AG04450 (cell line): ENCODE data around the gene RNF32. TPM values are rescaled to one million over a fixed set of nuclear protein-coding genes. Genes with fewer than 3 reads are reported as not detected.

Source experiments
- CTCF ChIA-PET: fragments of 300-600, 350-600 bp; formaldehyde crosslinking; extraction: SDS; loops from one replicate; lab custom pipeline; 2022; ENCODE audit warnings: antibody characterized with exemption, inconsistent platforms; lab: Charles Lee
- POLR2A ChIA-PET: fragments of 350-600 bp; formaldehyde crosslinking; extraction: SDS; loops from one replicate; lab custom pipeline; 2021; ENCODE audit warnings: antibody characterized with exemption, inconsistent platforms; lab: Yijun Ruan, JAX
- DNase-seq: peaks from one replicate; pipeline ENCODE4 v3.0.0-alpha.2; 2011; ENCODE audit warnings: low read depth, low spot score
- H3K27ac ChIP-seq: one replicate; pipeline ENCODE4 v1.5.1; 2012; ENCODE audit warnings: low read depth, low read length, control low read depth
- H3K27me3 ChIP-seq: one replicate; pipeline ENCODE4 v1.6.0; 2012; ENCODE audit warnings: low read length; ENCODE audit not compliant: control insufficient read depth, insufficient read depth
- H3K4me3 ChIP-seq: 2 replicates; pipeline ENCODE4 v1.5.1; 2011; ENCODE audit warnings: mild to moderate bottlenecking, low read depth, low read length, control low read depth
- H3K9me3 ChIP-seq: 2 replicates; pipeline ENCODE4 v1.5.1; 2012; ENCODE audit warnings: low read length; ENCODE audit not compliant: control insufficient read depth, insufficient read depth
- CTCF ChIP-seq: IDR thresholded peaks from 2 replicates; pipeline ENCODE4 v1.5.1; 2011; ENCODE audit warnings: low read depth, low read length, control low read depth, inconsistent platforms
- polyA plus RNA-seq: library from polyadenylated mRNA; depleted of rRNA; stranded (reverse); fragments of >200 nt; gene quantifications from 2 replicates; pipeline ENCODE4 v1.2.3, GENCODE V29; 2011

The RNF32 gene
- polyA plus RNA-seq, 1 experiment = 1.3 TPM

- ChIA-PET POLR2A (no interaction called here), CTCF (interaction anchor here (0.6 kb wide), 2 partner anchors 9 to 294 kb away, joined by 3 read pairs; no protein-coding TSS in a partner anchor)
- no peak for DNase-seq
- Histone ChIP-seq H3K4me3 (no peak overlapping the region), H3K27me3 (no peaks in the 10 kb centered on the region), H3K27ac (no peak overlapping the region), H3K9me3 (no peaks in the 10 kb centered on the region; the same call in 1 of the 2 replicates)
- TF ChIP-seq CTCF = no peak
These were observed 14.1 kb downstream of the RNF32 start for GRCh38 chr7:156654511-156655234.

- Histone ChIP-seq H3K4me3 (no peak overlapping the region), H3K27me3 (no peaks in the 10 kb centered on the region), H3K9me3 (no peaks in the 10 kb centered on the region; the same call in 1 of the 2 replicates), H3K27ac (no peak overlapping the region)
- CTCF ChIA-PET = interaction anchor here (0.6 kb wide), 1 partner anchor 294 kb away, joined by 3 read pairs; no protein-coding TSS in a partner anchor
- POLR2A ChIA-PET = no interaction called here
- no peak for TF ChIP-seq CTCF
- no peak for DNase-seq
These were observed 14.7 kb downstream of the RNF32 start for GRCh38 chr7:156655251-156655650.

GRCh38 chr7:156655983-156656382, 15.4 kb downstream of the RNF32 start:
- no peak for DNase-seq
- POLR2A ChIA-PET = no interaction called here
- Histone ChIP-seq H3K4me3 (no peak overlapping the region), H3K27me3 (no peaks in the 10 kb centered on the region), H3K9me3 (no peaks in the 10 kb centered on the region; the same call in 1 of the 2 replicates), H3K27ac (no peak overlapping the region)
- TF ChIP-seq CTCF = no peak
- CTCF ChIA-PET = no interaction called here

- TF ChIP-seq CTCF = no peak
- no peak overlapping the region for H3K27ac ChIP-seq
- no peaks in the 10 kb centered on the region for H3K27me3 ChIP-seq
- H3K9me3 ChIP-seq = no peaks in the 10 kb centered on the region; the same call in 1 of the 2 replicates
- no peak overlapping the region for H3K4me3 ChIP-seq
- CTCF ChIA-PET = no interaction called here
- POLR2A ChIA-PET = no interaction called here
- no peak for DNase-seq
These were observed 16.0 kb downstream of the RNF32 start for GRCh38 chr7:156656598-156656997.

GRCh38 chr7:156657681-156658080, 17.1 kb downstream of the RNF32 start:
- no peak for DNase-seq
- Histone ChIP-seq H3K9me3 (no peaks in the 10 kb centered on the region; the same call in 1 of the 2 replicates), H3K27ac (no peak overlapping the region), H3K27me3 (no peaks in the 10 kb centered on the region), H3K4me3 (no peak overlapping the region)
- no peak for TF ChIP-seq CTCF
- ChIA-PET POLR2A (no interaction called here), CTCF (no interaction called here)
